Activated CD4-positive, alpha-beta T cell treated with anti-CD3 and anti-CD28 coated beads for 1 hour (primary cell): ENCODE data around the gene TAF8.

Experiments used
- DNase-seq: peaks from one replicate; pipeline ENCODE4 v3.0.0-alpha.2; 2020

The TAF8 gene

GRCh38 chr6:42125663-42126062 lies 75.3 kb downstream of the TAF8 start:
- DNase-seq, result no peak

- DNase-seq, result no peak
Measured at GRCh38 chr6:42128460-42129359, 78.4 kb downstream of the TAF8 start.

GRCh38 chr6:42129360-42129676 lies 79.0 kb downstream of the TAF8 start:
- no peak for DNase-seq

GRCh38 chr6:42131531-42131930 lies 81.2 kb downstream of the TAF8 start:
- no peak for DNase-seq

GRCh38 chr6:42133926-42134325 lies 83.6 kb downstream of the TAF8 start:
- no peak for DNase-seq

- DNase-seq, result no peak
Measured at GRCh38 chr6:42135161-42135560, 84.8 kb downstream of the TAF8 start.

- DNase-seq, result no peak
Measured at GRCh38 chr6:42135722-42136121, 85.4 kb downstream of the TAF8 start.

GRCh38 chr6:42136508-42137193 lies 86.3 kb downstream of the TAF8 start:
- no peak for DNase-seq
